DND-41 (cell line): ENCODE data around the gene ADRB1.

Experiments used
- EZH2 ChIP-seq: IDR thresholded peaks from 3 replicates; pipeline ENCODE4 v1.6.1; 2012; ENCODE audit warnings: borderline replicate concordance, low read depth, mild to moderate bottlenecking, moderate library complexity, low read length, inconsistent platforms; ENCODE audit not compliant: severe bottlenecking
- TF ChIP-seq, protein P1 (sequence below): IDR thresholded peaks from 2 replicates; pipeline ENCODE4 v1.5.1; 2012; ENCODE audit warnings: borderline replicate concordance, low read length, moderate library complexity, mild to moderate bottlenecking; ENCODE audit not compliant: poor library complexity, severe bottlenecking; ENCODE audit errors: extremely low read depth

- TF ChIP-seq, protein P1, sequence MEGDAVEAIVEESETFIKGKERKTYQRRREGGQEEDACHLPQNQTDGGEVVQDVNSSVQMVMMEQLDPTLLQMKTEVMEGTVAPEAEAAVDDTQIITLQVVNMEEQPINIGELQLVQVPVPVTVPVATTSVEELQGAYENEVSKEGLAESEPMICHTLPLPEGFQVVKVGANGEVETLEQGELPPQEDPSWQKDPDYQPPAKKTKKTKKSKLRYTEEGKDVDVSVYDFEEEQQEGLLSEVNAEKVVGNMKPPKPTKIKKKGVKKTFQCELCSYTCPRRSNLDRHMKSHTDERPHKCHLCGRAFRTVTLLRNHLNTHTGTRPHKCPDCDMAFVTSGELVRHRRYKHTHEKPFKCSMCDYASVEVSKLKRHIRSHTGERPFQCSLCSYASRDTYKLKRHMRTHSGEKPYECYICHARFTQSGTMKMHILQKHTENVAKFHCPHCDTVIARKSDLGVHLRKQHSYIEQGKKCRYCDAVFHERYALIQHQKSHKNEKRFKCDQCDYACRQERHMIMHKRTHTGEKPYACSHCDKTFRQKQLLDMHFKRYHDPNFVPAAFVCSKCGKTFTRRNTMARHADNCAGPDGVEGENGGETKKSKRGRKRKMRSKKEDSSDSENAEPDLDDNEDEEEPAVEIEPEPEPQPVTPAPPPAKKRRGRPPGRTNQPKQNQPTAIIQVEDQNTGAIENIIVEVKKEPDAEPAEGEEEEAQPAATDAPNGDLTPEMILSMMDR, result no peak
- no peak for TF ChIP-seq EZH2
Observed at GRCh38 chr10:114021717-114022680, 21.7 kb upstream of the ADRB1 start.
